NCI-H187 treated with DMSO at 0.1 percent for 48 hours (cell line): Measurements from ENCODE around the gene SH3D19.
"Not testable (repeated sequence)": the region's sequence is repeated elsewhere in the genome, so short reads cannot be mapped to it uniquely, and the experiment has no call there.

Experiments used
- DNase-seq: peaks from one replicate; lab custom pipeline; 2025; lab: John Stamatoyannopoulos, UW

SH3D19 gene

DNA sequence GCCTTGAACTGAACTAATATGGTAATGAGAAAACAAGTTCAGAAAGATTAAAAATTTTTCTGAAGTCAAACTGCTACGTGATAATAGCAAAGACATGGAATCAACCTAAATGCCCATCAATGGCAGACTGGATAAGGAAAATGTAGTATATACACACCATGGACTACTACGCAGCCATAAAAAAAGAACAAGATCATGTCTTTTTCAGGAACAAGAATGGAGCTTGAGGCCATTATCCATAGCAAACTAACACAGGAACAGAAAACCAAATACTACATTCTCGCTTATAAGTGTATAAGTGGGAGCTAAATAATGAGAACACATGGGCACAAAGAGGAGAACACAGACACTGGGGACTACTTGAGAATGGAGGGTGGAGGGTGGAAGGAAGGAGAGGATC is 230.3 kb downstream of the SH3D19 start:
- DNase-seq: no peak

DNA sequence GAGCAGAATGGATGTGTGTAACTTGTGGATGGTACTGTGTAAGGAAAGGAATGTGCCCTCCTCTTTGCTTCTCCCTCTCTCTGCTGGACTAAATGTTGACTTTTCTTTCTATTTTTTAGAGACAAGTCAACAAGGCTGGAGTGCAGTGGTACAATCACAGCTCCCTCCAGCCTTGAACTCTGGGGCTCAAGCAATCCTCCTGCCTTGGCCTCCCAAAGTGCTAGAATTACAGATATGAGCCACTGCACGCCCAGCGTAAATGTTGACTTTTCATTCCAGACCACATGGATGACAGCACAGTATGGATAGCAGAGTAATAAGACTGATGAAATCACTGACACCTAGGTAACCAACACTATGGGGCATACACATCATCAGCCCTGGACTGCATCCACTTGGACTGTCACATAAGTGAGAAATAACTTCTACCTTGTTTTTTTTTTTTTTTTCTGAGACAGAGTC is 231.1 kb downstream of the SH3D19 start:
- DNase-seq: no peak

DNA sequence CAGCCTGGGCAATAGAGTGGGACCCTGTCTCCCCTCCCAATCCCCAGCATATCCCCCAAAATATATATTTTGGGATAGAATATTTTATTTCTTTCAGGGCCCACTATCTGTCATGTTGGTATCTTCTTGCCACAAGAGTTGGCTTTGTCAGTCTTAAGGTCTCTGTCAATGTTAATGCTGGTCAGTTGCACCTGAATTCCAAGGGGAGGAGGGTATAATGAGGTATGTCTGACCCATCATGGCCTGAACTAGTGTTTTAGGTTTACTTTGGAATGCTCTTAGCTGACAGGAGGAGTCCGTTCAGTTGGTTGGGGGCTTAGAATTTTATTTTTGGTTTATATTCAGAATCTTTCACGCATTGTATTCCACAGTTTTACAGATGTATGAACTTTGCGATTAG is 232.2 kb downstream of the SH3D19 start:
- no peak for DNase-seq

DNA sequence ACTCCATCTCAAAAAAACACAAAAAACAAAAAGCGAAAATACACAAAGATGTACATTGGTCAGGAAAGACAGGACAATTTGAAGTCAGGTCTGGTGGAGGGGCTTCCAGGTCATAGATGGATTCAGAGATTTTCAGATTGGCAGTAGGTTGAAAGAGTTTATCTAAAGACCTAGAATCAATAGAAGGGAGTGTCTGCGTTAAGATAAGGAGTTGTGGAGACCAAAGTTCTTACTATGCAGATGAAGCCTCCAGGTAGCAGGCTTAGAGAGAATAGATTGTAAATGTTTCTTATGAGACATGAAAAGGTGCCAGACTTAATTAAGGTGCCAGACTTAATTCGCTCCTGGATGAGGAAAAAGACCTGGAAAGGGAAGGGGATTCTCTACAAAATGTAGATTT is 232.9 kb downstream of the SH3D19 start:
- no peak for DNase-seq

DNA sequence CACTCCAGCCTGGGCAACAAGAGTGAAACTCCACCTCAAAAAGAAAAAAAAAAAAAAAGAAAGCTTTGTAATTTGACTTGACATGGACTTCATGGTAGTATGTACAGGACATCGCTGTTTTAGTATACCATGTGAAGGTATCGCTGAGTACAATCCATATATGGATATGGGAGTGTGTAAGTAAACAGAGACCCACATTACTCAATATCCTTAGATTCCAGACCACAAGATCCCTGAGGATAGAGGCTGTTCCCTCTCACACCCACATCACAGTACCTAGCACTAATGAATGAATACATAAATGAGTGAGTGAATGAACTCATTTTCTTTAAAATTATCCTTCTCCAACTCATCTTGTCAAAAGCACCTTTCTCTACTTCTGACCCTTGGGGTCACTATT is 234.4 kb downstream of the SH3D19 start:
- no peak for DNase-seq

DNA sequence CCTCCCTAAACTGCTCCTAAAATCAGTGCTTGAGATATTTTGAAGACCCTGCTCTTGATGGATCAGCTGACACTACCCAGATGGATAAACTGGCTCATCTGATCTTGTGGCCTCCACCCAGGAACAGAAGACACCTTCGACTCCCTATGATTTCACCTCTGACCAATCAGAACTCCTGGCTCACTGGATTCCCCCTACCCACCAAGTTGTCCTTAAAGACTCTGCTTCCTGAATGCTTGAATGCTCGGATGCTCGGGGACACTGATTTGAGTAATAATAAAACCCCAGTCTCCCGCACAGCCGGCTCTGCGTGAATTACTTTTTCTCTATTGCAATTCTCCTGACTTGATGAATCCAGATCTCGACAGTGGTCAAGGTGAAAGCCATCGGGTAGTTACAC is 237.9 kb downstream of the SH3D19 start:
- DNase-seq: no peak

DNA sequence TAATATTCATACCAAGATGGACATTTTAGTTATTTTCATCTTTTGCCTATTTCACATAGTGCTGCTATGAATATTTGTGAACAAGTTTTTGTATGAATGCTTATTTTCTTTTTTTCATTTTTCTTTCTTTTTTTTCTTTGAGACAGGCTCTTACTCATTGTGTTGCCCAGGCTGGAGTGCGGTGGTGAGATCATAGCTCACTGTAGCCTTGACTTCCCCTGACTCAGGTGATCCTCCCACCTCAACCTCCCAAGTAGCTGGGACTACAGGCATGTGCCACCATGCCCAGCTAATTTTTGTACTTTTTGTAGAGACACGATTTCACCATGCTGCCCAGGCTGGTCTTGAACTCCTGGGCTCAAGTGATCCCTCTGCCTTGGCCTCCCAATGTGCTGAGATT is 247.4 kb downstream of the SH3D19 start:
- not testable (repeated sequence) for DNase-seq

DNA sequence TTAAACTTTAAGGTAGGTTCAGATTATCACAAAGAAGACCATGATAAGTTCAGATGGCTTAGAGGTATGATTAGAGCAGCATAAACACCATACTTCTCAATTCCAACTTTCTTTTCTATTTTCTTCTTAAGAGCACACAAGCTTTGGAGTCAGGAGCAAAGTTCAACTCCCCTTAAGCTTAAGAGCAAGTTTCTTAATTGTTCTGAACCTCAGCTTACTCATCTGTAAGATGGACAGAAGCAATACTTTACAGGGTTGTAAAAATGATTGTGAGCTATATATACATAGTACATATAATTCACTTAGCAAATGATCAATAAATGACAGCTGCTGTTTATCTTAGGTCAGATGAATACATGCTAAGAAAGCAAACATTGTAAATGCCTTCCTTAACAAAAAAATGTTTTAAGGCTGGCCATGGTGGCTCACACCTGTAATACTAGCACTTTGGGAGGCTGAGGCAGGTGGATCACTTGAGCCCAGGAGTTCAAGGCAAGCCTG is 250.9 kb downstream of the SH3D19 start:
- no peak for DNase-seq
